Measurements from ENCODE around the gene MAP4K4. TPM values are rescaled to one million over a fixed set of nuclear protein-coding genes. Genes with fewer than 3 reads are reported as not detected.

The MAP4K4 gene
- total RNA-seq, 1 experiment from 2014 or later = 132 TPM

DNA sequence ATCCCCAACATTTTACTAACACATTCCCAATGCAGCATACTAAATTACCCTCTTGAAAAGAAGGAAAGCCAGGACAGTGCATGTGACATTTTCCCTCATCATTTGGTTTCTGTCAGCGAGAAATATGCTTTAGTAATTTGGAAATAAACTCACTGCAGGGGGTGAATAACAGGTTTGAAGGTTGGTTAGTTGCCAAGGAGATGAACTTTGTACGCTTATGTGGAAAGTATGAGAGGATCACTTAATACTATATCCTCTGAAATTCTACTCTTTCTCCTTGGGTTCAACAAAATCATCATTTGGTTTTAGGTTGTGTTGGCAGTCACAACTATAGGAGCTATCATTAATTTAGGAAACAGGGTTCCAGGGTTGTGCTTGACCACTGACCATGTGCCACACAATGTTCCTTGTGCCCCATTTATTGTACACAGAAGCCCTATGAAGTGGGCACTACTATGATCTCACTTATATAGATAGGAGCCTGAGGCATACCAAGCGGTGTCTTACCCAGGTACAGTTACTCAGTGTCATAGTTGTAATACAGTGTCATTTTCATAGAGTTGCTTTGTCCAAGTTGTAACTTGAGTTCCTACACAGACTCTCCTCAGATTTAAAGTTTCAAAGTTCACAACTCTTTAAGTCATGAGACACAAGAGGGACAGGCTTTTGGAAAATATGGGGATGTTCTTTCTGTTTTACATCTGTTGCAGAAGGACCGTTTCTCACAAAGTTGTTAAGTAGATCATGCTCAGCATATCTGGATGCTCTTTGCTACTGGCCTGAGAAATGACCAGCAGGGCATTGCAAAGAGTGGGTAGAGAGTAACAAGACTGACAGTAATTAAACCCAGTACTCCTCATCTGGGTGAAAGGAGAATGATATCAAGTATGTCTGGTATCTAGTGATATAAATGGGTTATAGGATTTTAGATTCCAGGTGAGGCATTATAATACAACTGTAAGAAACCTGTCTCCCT lies 91.8 kb downstream of the MAP4K4 start:
- no peak overlapping the region for H3K27ac ChIP-seq (ENCODE audit: insufficient read length, low read depth, low read length)
- H3K4me2 ChIP-seq (ENCODE audit: insufficient read depth, insufficient read length, low read length) = no peak overlapping the region
- Mint-ChIP-seq H3K36me3 (ENCODE audit: insufficient read depth in 1 of 3, low read depth in 3 of 3) (peaks cover 0 to 13% (median 5%) of the 10 kb centered on the region in 3 experiments; a peak in 5 of 7 replicates), H3K27ac (peak overlapping the region in 1 of 3 experiments; percentile 44; a peak in 1 of 7 replicates), H3K4me1 (peaks cover 19 to 24% of the 10 kb centered on the region in 2 experiments), H3K27me3 (ENCODE audit: low read depth) (no peaks in the 10 kb centered on the region), H3K4me3 (no peak overlapping the region), H3K9me3 (no peaks in the 10 kb centered on the region)
- no peak for DNase-seq
- no CpG with 5 or more reads among the region's 4 CpGs for WGBS (ENCODE audit: extremely low coverage, insufficient read length, low lambda C conversion rate)
- H2BK20ac ChIP-seq (ENCODE audit: low read depth, low read length, poor library complexity, severe bottlenecking) = no peak overlapping the region
- H4K5ac ChIP-seq (ENCODE audit: insufficient read length, low read depth, low read length) = no peak overlapping the region
- no peak overlapping the region for H3K4ac ChIP-seq (ENCODE audit: low read depth, low read length)
- no peak overlapping the region for H3K14ac ChIP-seq (ENCODE audit: insufficient read depth, low read length)
- H4K20me1 ChIP-seq (ENCODE audit: control insufficient read depth, insufficient read depth, insufficient read length) = no peaks in the 10 kb centered on the region
- H3K9me3 ChIP-seq (ENCODE audit: control insufficient read depth, low read depth, low read length) = no peaks in the 10 kb centered on the region
- no peak overlapping the region for H2BK12ac ChIP-seq (ENCODE audit: insufficient read length, low read depth, low read length)
- H2AFZ ChIP-seq (ENCODE audit: low read length) = no peak overlapping the region
- peaks cover 4% of the 10 kb centered on the region for H3K79me1 ChIP-seq (ENCODE audit: insufficient read depth, low read depth, low read length, poor library complexity, severe bottlenecking)
- no peak overlapping the region for H3K9ac ChIP-seq (ENCODE audit: extremely low read depth, insufficient read length, low read length)
- H3K4me1 ChIP-seq (ENCODE audit: insufficient read depth, low read length) = peaks cover 3% of the 10 kb centered on the region; the same call in 1 of the 2 replicates
- H2BK120ac ChIP-seq (ENCODE audit: low read depth, low read length, poor library complexity, severe bottlenecking) = no peak overlapping the region
- no peak overlapping the region for H3K56ac ChIP-seq (ENCODE audit: insufficient read length, low read depth, low read length)
- no peak overlapping the region for H2BK5ac ChIP-seq (ENCODE audit: insufficient read length, low read length)
- H4K8ac ChIP-seq (replicated peaks; ENCODE audit: insufficient read length, low read depth, low read length) = no peak overlapping the region
- H3K23me2 ChIP-seq (ENCODE audit: insufficient read length, low read depth, low read length, poor library complexity, severe bottlenecking) = no peaks in the 10 kb centered on the region
- H3K27me3 ChIP-seq (ENCODE audit: insufficient read depth, low read length) = no peaks in the 10 kb centered on the region
- H2AK5ac ChIP-seq (ENCODE audit: insufficient read length, low read length) = no peak overlapping the region
- H3T11ph ChIP-seq (ENCODE audit: low read length) = no peak overlapping the region
- TF ChIP-seq, protein P1, sequence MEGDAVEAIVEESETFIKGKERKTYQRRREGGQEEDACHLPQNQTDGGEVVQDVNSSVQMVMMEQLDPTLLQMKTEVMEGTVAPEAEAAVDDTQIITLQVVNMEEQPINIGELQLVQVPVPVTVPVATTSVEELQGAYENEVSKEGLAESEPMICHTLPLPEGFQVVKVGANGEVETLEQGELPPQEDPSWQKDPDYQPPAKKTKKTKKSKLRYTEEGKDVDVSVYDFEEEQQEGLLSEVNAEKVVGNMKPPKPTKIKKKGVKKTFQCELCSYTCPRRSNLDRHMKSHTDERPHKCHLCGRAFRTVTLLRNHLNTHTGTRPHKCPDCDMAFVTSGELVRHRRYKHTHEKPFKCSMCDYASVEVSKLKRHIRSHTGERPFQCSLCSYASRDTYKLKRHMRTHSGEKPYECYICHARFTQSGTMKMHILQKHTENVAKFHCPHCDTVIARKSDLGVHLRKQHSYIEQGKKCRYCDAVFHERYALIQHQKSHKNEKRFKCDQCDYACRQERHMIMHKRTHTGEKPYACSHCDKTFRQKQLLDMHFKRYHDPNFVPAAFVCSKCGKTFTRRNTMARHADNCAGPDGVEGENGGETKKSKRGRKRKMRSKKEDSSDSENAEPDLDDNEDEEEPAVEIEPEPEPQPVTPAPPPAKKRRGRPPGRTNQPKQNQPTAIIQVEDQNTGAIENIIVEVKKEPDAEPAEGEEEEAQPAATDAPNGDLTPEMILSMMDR (conservative IDR thresholded peaks at IDR 0.05) = no peak
- H3K79me2 ChIP-seq (ENCODE audit: insufficient read depth, low read length) = peaks cover 15% of the 10 kb centered on the region; the same call in 1 of the 2 replicates
- H3K23ac ChIP-seq (ENCODE audit: insufficient read length, low read depth, low read length) = no peak overlapping the region
- H3K18ac ChIP-seq (ENCODE audit: insufficient read length, low read depth, low read length) = no peak overlapping the region
- H4K91ac ChIP-seq (ENCODE audit: insufficient read length, low read depth, low read length) = no peak overlapping the region
- H2BK15ac ChIP-seq (ENCODE audit: low read depth, low read length) = no peak overlapping the region

All from H9 (cell line).